HG02870 (cell line): Measurements from ENCODE around the gene SDF2L1.
"Not testable (repeated sequence)": the region's sequence is repeated elsewhere in the genome, so short reads cannot be mapped to it uniquely, and the experiment has no call there.

Experiments used
- ATAC-seq: cut with Tn5 transposase; IDR thresholded peaks from one replicate; pipeline ENCODE4 v1.9.1; 2021; ENCODE audit warnings: mild to moderate bottlenecking, moderate library complexity; ENCODE audit not compliant: unreplicated experiment

SDF2L1 gene

DNA sequence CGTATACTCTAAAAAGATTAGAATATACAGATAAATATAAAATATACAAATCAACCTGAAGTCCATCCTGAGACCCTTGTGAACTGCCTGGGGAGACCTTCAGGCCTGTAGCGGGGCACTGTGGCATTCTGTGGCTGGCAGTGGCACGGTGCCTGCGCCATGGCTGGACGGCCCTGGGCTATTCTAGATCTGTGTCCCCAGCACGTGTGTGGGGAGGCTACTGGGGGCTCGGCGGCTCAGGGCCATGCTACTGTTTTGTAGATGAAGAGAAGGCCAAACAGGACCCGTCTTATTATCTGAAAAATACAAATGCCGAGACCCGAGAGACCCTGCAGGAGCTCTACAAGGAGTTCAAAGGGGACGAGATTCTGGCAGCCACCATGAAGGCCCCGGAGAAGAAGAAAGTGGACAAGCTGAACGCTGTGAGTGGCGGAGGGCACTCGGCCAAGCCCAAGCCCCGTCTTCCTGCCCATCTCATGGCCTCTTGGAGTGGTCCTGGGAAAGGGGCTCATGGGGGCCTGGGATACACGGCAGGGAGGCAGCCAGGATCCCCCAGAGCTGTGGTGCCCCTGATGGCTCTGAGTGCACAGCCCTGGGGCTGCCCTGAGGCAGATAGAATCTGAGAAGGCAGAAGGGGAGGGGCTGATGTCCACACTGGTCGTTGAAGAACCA lies 42.5 kb downstream of the SDF2L1 start:
- no peak for ATAC-seq

DNA sequence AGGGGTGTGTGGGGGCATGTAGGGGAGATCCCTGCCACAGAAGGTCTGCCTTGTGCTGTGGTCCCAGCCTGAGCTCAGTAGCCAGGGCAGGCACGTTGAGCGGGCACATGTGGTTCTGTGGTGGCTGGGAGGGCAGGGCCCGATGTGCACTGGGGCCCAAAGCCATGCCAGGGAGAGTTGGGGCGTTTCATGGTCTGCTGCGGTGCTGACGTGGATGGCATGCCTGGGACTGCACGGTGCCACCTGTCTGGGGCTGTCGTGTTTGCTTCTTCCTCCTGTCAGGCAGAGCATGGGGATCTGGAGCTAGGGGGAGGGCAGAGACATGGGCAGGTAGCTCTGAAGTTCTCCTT lies 43.0 kb downstream of the SDF2L1 start:
- no peak for ATAC-seq

GRCh38 chr22:21686193-21686608 lies 44.1 kb downstream of the SDF2L1 start:
- no peak for ATAC-seq

DNA sequence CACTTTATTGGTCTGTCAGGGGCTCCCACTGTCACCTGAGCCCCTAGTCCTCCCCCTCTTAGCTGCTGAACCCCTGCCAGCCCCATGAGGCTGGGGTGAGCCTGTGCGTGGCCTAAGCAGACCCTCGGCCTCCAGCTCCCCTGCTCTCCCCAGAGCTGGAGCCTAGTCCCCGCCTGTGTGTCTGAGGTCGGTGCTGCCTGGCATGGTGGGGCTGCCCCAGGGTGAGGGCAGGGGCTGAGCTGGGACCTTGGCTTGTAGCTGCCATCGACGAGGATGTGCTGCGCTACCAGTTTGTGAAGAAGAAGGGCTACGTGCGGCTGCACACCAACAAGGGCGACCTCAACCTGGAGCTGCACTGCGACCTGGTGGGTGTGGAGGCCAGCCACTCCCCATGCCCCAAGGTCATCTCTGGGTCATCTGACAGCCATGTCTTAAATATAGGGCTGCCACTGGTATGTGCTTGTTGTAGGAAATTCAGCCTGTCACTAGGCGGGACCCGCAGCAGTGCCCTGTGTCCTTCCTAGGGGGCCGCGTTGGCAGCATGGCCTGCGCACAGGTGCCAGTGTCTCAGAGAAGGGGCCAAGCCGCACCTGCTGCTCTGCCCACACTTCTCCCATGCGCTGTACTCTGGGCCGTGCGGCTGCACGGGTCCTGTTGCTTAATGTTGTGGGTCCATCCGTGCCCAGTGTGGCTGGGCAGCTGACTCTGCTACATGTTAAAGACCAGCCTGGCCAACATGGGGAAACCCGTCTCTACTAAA lies 44.7 kb downstream of the SDF2L1 start:
- ATAC-seq, result no peak

GRCh38 chr22:21687685-21688259 lies 45.7 kb downstream of the SDF2L1 start:
- ATAC-seq, result no peak

DNA sequence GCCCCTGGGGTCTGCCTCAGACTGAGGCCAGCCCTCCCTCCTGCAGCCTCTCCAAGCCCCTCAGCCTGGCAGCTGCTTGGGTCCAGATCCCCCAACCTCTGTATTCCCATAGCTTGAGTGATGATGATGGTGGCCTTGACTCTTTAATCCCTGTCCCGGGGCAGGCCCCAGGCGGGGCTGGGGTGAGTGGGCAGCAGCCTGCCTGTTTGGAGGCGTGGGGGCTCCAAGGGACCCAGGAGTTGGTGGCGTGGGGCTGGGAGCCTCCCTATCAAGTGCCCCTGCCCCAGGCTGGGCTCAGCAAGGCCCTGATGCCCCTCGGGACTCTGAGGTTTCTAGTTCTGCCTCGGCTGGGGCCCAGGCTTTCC lies 46.2 kb downstream of the SDF2L1 start:
- ATAC-seq, result no peak

GRCh38 chr22:21688706-21689381 lies 46.7 kb downstream of the SDF2L1 start:
- no peak for ATAC-seq

DNA sequence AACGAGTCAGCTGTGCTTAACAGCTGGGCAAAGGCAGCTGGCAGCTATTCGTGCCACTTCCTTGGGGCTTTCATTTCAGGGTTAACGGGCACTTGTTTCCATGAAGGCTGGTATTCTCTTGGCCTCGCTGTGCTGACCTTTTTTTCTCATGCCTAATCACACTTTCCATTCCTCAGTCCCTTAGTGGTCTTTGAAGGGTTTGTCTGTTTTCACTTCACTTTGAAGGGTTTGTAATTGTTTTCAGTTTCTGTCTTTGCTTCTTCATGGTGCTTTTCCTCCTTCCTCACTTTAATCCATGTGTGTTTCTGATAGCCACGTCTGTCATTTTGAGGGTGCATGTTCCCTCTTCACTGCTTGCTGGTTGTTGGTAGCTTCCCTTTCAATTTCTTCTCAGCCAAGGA lies 48.3 kb downstream of the SDF2L1 start:
- no peak for ATAC-seq

GRCh38 chr22:21691816-21692215 lies 49.7 kb downstream of the SDF2L1 start:
- no peak for ATAC-seq

DNA sequence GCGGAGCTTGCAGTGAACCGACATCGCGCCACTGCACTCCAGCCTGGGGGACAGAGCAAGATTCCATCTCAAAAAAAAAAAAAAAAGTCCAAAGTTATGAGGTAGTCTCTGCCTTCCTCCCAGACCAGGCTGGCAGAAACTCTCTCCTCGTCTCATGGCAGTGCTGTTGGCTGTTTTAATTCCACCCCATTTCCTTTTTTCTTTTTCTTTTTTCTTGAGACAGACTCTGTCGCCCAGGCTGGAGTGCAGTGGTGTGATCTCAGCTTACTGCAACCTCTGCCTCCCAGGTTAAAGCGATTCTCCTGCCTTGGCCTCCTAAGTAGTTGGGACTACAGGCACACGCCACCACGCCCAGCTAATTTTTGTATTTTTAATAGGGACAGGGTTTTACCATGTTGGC lies 50.8 kb downstream of the SDF2L1 start:
- not testable (repeated sequence) for ATAC-seq

DNA sequence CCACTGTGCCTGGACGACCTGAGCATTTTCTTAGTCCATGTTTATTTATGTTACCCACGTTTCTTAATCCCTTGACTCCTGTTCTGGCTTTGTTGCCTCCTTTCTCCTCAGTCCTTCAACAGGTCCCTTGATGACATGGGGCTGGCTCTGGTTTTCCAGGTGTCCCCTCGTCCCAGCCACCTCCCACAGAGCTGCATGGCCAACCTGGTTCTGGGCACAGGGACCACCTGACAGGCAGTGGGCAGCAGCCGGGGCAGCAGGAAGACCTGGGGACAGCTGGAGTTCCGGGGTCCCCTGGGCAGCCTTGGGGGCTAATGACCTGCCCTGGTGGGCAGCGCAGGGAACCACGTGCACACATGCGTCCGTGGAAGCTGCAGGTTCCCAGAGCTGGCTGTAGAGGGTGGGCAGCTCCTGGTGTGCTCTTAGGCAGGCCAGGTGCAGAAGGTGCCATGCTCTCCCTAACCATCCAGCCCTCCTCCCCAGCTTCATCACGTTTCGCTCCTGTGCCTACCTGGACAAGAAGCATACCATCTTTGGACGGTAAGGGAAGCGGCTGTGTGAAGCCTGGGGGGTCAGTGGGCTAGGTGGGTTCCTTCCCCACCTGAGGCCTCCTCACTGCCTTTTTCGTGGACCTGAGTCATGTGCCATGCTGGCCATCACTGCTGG lies 51.4 kb downstream of the SDF2L1 start:
- ATAC-seq, result no peak
